Pancreas (tissue), 10 donors: ENCODE measurements around the gene BCL2L15. TPM values are rescaled to one million over a fixed set of nuclear protein-coding genes. Genes with fewer than 3 reads are reported as not detected.

Source experiments
- ATAC-seq, 4 donors: fragments of 200-7000 bp; cut with Tn5 transposase; one replicate each; pipeline versions ENCODE4 v1.8.0 to v1.9.1; 2020; ENCODE audit warnings: mild to moderate bottlenecking in 4 of 4, moderate library complexity in 4 of 4
- DNase-seq, 6 donors: peaks; one replicate each; pipeline ENCODE4 v3.0.0-alpha.2; 2020
- FAIRE-seq: peaks from 2 replicates; lab custom pipeline; 2012; peaks lifted over from hg19 to GRCh38; lab: Jason Lieb, UNC
- H3K27ac ChIP-seq, 4 donors: fragments of 200-600 bp; sonication (generic); 1 replicate in 3 of 4; 2 replicates in 1 of 4; pipeline versions ENCODE4 v1.5.0 to v1.8.0; 2020
- H3K27me3 ChIP-seq, 4 donors: fragments of 200-600 bp; one replicate each; pipeline ENCODE4 v1.8.0; 2021
- H3K36me3 ChIP-seq, 3 donors: fragments of 200-600 bp; sonication (generic) in 1 of 3; one replicate each; pipeline versions ENCODE4 v1.5.0 to v1.8.0; 2020 to 2021
- H3K4me1 ChIP-seq, 3 donors: fragments of 200-600 bp; one replicate each; pipeline ENCODE4 v1.8.0; 2021
- H3K4me3 ChIP-seq, 4 donors: fragments of 200-600 bp; sonication (generic) in 2 of 4; one replicate each; pipeline versions ENCODE4 v1.5.0 to v1.8.0; 2020 to 2021
- H3K9me3 ChIP-seq, 4 donors: fragments of 200-600 bp; one replicate each; pipeline ENCODE4 v1.8.0; 2021
- CTCF ChIP-seq, 4 donors: fragments of 200-600 bp; sonication (generic) in 3 of 4; IDR thresholded peaks; one replicate each; pipeline versions ENCODE4 v1.5.0 to v1.8.0; 2021; ENCODE audit warnings: antibody characterized with exemption in 4 of 4
- WGBS, 2 donors: extraction: QIAGEN DNeasy Blood & Tissue Kit; methylation state at CpG; one replicate each; pipeline ENCODE4 v1.1.7; 2013; 5-methylcytosine and 5-hydroxymethylcytosine counted together
- intact Hi-C, 3 donors: fragments of 100-400 bp; cut with DNase I; formaldehyde crosslinking; loops; one replicate each; pipeline versions ENCODE4 v1.11.1 to v1.14.2; 2022
- polyA plus RNA-seq, 2 donors: library from polyadenylated mRNA; stranded (reverse); fragments of 200-250 nt; gene quantifications; one replicate each; pipeline ENCODE4 v1.2.3, GENCODE V29; 2013
- total RNA-seq, 6 donors: library from RNA; stranded (reverse); fragmentation: NEBNext Ultra II Directional in 4 of 6; extraction: Animal tissue kit (Norgen Biotek cat#: 25700) in 4 of 6; gene quantifications; one replicate each; pipeline versions ENCODE4 v1.2.1 to v1.2.4, GENCODE V29; 2021 to 2023
- donor health status: healthy with polysubstance abuse.
- donor health status: DM: no; HTN: no; CAD: no; lungs with moderate emphysema.
- donor health status: DM: no; HTN: no; CAD: no.
- donor health status: control.
- donor health status: control.
- donor health status: Bipolar disorder and iron deficiency.
- donor health status: DM: yes; HTN: yes; CAD: no.
- donor health status: DM: no; HTN: no; CAD: no.
- donor health status: DM: no; HTN: no; CAD: no.
- donor health status: DM: yes; HTN: yes; CAD: no.

The BCL2L15 gene
- total and polyA plus RNA-seq, 8 donors, result 4.9 to 25.8 (median 15.1) TPM

- no peak for DNase-seq
- Histone ChIP-seq H3K27me3 (no peaks in the 10 kb centered on the region), H3K9me3 (no peaks in the 10 kb centered on the region), H3K27ac (no peak overlapping the region), H3K36me3 (no peaks in the 10 kb centered on the region), H3K4me3 (no peak overlapping the region), H3K4me1 (no peaks in the 10 kb centered on the region)
- 68 to 74% methylated on average over 2 of the region's 2 CpGs for WGBS, 2 donors
- no peak for ATAC-seq
- FAIRE-seq, result no peak
- TF ChIP-seq CTCF (IDR thresholded peaks at IDR 0.05), result no peak
- intact Hi-C loops, result no loop called here
These were observed 40.9 kb downstream of the BCL2L15 start for GRCh38 chr1:113846391-113847035.

- no peak for TF ChIP-seq CTCF (IDR thresholded peaks at IDR 0.05)
- Histone ChIP-seq H3K9me3 (no peaks in the 10 kb centered on the region), H3K27me3 (no peaks in the 10 kb centered on the region), H3K36me3 (no peaks in the 10 kb centered on the region), H3K4me3 (no peak overlapping the region), H3K27ac (no peak overlapping the region), H3K4me1 (no peaks in the 10 kb centered on the region)
- 100% methylated on average over 1 of the region's 1 CpG for WGBS, 2 donors
- ATAC-seq, result no peak
- DNase-seq, result no peak
- intact Hi-C loops, result loop anchor here in 1 of 3 donors (10.0 kb wide), 1 partner anchor 68 kb away; the partner anchor contains the start of genes AP4B1 and DCLRE1B
- no peak for FAIRE-seq
These were observed 50.8 kb downstream of the BCL2L15 start for GRCh38 chr1:113836534-113836933.

- TF ChIP-seq CTCF (IDR thresholded peaks at IDR 0.05), result peak; percentile 18 to 55 (median 36)
- Histone ChIP-seq H3K4me3 (no peak overlapping the region), H3K9me3 (no peaks in the 10 kb centered on the region), H3K4me1 (no peaks in the 10 kb centered on the region), H3K36me3 (no peaks in the 10 kb centered on the region), H3K27me3 (no peaks in the 10 kb centered on the region), H3K27ac (no peak overlapping the region)
- FAIRE-seq (peak; percentile 98), ATAC-seq (peak in 3 of 4 donors; percentile 54 to 63 (median 57)), DNase-seq (no peak)
- intact Hi-C loops, result loop anchor here in 1 of 3 donors (10.0 kb wide), 1 partner anchor 69 kb away; the partner anchor contains the start of genes AP4B1 and DCLRE1B
- WGBS, 2 donors, result 7% methylated on average over 4 of the region's 4 CpGs
These were observed 51.6 kb downstream of the BCL2L15 start for GRCh38 chr1:113835686-113836290.

DNA sequence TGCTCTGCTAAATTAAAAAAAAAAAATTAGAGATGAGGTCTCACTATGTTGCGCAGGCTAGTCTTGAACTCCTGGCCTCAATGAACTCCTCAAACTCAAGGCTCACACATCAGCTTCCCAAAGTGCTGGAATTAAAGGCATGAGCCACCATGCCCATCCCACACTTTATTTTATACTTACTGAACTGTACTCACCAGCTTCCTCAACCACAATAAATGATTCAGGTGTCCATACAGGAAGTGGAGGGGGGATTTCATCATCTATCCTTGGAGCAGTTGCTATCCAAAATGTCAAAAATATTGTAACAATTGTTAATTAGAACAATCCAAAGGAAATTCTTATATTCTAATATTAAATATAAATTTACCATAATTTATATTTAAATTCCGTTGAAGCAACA, 52.7 kb downstream of the BCL2L15 start:
- H3K27ac ChIP-seq, result no peak overlapping the region
- DNase-seq (no peak), FAIRE-seq (no peak), ATAC-seq (no peak)
- intact Hi-C loops, result loop anchor here in 1 of 3 donors (10.0 kb wide), 1 partner anchor 70 kb away; the partner anchor contains the start of genes AP4B1 and DCLRE1B
- TF ChIP-seq CTCF (IDR thresholded peaks at IDR 0.05), result no peak
- H3K36me3 ChIP-seq, result no peaks in the 10 kb centered on the region
- H3K4me3 ChIP-seq, result no peak overlapping the region
- 87 to 93% methylated on average over 2 of the region's 2 CpGs for WGBS, 2 donors
- no peaks in the 10 kb centered on the region for H3K4me1 ChIP-seq
- H3K27me3 ChIP-seq, result no peaks in the 10 kb centered on the region
- no peaks in the 10 kb centered on the region for H3K9me3 ChIP-seq

Other genes starting within 250 kb of the BCL2L15 start
- gene PHTF1, start 128.1 kb downstream of the BCL2L15 start, total RNA-seq, result 10 to 100 TPM in 2 of 6 donors, 1 to 10 TPM in 4; 4.6 to 12.9 (median 6.8) TPM
- gene PHTF1, start 128.1 kb downstream of the BCL2L15 start, polyA plus RNA-seq, result 1 to 10 TPM; 5.3 to 7.0 TPM
- 10 to 100 TPM in 5 of 6 donors, 1 to 10 TPM in 1; 9.6 to 13.6 (median 10.5) TPM for gene RSBN1, start 75.1 kb downstream of the BCL2L15 start, total RNA-seq
- 1 to 10 TPM; 3.5 to 5.6 TPM for gene RSBN1, start 75.1 kb downstream of the BCL2L15 start, polyA plus RNA-seq
- 1 to 10 TPM in 4 of 6 donors, under 1 TPM in 2; 0.75 to 2.3 (median 1.2) TPM for gene PTPN22, start 15.9 kb downstream of the BCL2L15 start, total RNA-seq
- 1 to 10 TPM in 1 of 2 donors, under 1 TPM in 1; 0.57 to 1.2 TPM for gene PTPN22, start 15.9 kb downstream of the BCL2L15 start, polyA plus RNA-seq
- gene AP4B1, start 17.2 kb upstream of the BCL2L15 start, total RNA-seq, result 10 to 100 TPM in 5 of 6 donors, 1 to 10 TPM in 1; 8.2 to 16.4 (median 11.8) TPM
- 10 to 100 TPM; 17.4 to 37.5 TPM for gene AP4B1, start 17.2 kb upstream of the BCL2L15 start, polyA plus RNA-seq
- gene DCLRE1B, start 17.7 kb upstream of the BCL2L15 start, total RNA-seq, result 1 to 10 TPM in 5 of 6 donors, under 1 TPM in 1; 0.71 to 2.7 (median 1.5) TPM
- 1 to 10 TPM in 1 of 2 donors, under 1 TPM in 1; 0.68 to 1.2 TPM for gene DCLRE1B, start 17.7 kb upstream of the BCL2L15 start, polyA plus RNA-seq
- 10 to 100 TPM; 27.9 to 42.1 (median 30.4) TPM for gene HIPK1, start 41.7 kb upstream of the BCL2L15 start, total RNA-seq
- 10 to 100 TPM in 1 of 2 donors, 1 to 10 TPM in 1; 6.8 to 16.5 TPM for gene HIPK1, start 41.7 kb upstream of the BCL2L15 start, polyA plus RNA-seq
- 10 to 100 TPM in 3 of 6 donors, 1 to 10 TPM in 3; 3.7 to 39.2 (median 11.0) TPM for gene OLFML3, start 91.9 kb upstream of the BCL2L15 start, total RNA-seq
- 10 to 100 TPM in 1 of 2 donors, 1 to 10 TPM in 1; 9.1 to 11.3 TPM for gene OLFML3, start 91.9 kb upstream of the BCL2L15 start, polyA plus RNA-seq